NCI-H2196 (cell line): Measurements from ENCODE around the gene HSPA12A.

Experiments used
- DNase-seq: peaks from one replicate; lab custom pipeline; 2025; ENCODE audit not compliant: unreplicated experiment; lab: John Stamatoyannopoulos, UW

Gene HSPA12A

DNA sequence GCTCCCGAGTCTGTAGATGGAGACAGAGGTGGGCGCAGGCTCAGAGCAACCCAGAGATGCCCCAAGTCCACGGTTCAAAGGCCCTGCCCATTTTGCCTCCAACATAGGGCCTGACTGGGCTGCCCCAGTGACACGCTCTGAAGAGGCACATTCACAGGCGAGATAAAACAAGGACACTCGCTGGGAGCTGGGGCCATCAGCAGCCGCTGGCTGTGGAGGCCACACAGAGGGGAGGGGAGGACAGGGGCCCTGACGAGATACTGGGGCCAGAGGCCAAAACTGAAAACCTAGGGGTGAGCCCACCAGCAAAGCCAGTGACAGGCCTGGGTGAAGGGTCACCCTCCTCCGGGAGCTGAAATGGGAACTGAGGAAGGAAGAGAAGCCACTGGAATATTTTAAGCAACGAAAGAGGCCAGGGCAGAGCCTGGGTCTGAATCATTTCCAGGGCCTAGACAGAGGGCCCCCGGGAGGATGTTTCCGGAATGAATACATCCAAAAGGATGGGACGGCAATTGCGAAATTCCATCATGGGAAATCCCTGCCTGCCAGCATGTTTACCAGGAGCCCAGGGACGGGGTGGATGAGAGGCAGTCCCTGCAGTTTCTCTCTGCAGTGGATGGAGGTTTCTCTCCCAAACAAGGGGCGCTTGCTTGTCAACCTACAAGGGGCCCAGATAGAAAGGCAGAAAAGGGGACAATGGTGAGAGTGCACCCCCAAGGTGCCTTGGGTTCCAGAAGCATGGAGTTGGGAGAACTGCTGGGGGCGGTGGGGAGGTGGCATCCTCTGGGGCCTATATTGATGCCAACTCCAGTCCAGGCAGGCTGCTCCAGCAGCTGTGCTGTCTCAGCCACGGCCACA, 29.0 kb upstream of the HSPA12A start:
- no peak for DNase-seq

DNA sequence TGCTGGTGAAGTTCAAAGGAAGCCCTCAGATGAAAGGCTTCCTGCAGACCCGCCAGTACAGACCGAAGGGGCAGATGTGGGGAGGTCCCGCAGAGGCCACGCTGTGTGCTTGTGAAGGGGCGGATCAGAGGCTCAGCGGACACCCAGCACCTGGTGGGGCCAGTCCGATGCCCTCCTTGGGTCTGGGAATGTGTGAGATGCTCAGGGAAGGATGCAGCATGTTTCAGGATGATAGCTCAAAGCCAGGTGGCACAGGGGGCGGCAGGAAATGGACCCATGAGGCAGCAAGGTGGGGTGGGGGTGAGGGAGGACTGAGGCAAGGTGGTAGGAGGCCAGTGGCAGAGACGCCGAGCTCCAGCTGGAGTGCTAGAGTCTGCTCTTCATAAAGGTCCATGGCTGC, 27.9 kb upstream of the HSPA12A start:
- DNase-seq = no peak

DNA sequence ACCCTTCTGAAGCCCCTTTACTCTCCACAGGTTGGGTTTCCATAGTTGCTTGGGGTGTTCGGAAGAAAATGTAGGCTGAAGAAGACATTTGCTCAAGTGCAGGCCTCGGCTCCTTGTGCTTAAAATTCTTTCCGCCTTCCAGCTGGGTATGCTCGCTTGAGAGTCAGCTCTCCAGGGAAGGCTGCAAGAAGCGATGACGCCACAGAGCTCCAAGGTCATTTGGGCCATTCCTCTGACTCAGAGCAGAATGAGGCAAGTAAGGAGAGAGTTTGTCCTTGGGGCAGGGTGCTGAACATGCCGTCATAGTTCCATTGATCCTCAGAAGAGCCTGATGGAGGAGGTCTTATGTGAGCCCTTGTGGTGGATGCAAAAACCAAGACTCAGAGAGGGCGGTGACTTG, 27.4 kb upstream of the HSPA12A start:
- no peak for DNase-seq

DNA sequence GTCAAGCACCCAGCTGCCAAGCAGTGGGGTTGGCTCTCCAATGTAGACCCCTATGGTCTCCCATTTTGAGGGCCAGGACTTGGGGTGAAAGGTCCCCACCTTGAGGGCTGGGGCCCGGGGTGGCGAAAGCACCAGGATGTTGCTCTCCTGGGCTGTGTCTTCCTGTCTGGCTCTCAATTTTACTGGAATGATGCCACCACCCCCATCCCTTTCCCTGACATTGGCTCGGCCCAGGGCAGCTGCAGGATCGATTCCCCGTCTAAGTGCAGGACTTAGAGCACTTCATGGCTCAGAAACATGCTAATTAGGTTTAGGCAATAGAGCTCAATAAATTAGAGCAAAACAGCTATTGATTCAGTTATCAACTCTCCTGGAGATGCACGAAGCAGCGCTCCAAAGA, 27.0 kb upstream of the HSPA12A start:
- no peak for DNase-seq

DNA sequence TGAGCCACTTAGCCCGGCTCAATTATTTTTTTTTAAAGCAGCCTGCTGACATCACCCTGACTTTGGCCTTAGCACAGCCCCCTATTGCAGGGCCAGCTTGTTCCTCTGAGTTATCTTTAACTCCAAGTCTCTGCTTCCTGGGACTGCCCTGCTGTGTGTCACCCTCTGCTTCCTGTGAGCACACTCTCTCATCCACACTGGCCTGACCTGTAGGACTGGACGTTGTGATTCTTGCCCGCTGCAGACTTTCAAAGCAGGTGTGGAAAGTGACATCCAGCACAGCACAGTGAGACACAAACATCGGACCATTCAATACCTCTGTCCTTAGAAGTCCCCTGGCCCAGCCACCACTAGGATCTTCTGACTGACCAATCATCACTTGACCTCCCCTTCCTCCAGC, 26.4 kb upstream of the HSPA12A start:
- DNase-seq = no peak

DNA sequence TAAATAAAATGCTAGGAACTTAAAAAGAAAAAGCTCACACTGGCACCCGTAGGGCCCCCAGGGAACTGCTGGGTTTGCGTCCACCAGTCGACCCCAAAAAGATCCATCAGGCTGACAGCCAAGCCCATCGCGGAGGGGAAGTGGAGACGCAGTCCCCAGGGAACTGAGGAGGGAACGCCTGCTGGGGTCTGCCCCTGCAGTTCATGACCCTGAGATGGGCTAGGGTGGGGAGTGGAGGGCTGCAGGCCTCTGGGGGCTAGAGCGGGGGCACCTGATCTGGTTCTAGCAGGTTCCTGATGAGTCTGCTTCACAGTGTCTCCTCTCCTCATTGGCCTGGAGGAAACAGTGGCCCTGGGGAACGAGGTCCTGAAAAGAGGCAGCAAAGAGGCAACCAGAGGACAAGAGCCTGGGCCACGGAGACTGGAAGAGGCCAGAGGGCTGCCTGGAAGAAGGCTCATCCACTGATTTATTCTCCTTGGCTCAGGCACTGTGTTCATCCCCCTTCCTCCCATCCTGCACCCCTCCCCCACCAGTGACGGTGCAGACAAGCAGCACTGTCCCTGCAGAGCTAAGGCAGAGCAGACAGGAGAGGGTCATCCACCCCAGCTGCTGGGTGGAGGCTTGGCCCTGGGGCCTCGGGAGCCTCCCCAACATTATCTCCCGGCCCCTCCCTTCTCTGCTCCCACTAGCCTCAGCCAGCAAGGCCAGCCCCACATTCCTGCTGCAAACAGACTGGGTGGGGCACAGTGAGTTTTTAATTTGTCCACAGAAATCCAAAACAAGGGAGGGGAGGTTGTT, 24.7 kb upstream of the HSPA12A start:
- no peak for DNase-seq

DNA sequence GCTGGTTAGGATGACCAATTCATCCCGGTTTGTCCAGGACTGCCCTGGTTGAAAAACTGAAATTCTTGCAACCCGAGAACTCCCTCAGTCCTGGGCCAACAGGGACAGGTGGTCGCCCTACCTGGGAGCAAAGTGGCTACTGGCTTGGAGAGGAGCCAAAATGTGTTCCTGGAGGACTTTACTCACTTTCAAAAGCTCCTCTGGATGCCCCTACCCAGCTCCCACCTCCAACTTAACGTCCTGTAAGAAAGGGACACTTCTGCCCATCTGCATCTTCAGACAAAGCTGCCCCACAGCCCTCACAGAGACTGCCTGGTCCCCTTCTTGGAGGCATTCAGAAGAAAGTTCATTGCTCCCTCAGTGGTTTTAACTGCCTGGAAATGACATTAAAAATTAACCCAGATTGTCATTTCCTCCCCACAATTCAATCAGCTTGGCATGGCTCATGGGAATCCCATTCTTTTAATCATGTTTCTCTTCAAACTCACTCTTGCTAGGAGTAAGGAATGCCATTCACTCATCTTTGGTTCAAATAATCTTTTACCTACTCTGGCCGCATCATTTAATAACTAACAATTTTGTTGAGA, 24.0 kb upstream of the HSPA12A start:
- no peak for DNase-seq

DNA sequence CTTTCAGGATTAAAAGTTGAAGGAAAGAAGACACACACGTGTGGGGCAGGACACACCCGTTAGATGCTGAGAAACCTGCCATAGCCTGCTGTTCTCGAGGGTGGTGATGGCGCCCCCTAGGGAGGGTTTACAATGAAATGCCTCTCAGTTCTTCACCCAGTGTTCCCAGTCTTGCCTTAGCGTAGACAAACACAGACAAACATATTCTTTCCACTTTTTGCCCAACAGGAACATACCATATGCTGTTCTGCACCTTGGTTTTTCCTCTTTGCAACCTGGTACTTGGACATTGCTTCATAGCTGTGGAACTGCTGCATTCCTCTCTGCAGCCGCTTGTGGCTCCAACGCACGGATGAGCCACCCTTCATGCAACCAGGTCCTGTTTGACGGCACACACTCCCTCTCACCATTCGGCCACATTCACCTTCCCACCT, 23.3 kb upstream of the HSPA12A start:
- no peak for DNase-seq

DNA sequence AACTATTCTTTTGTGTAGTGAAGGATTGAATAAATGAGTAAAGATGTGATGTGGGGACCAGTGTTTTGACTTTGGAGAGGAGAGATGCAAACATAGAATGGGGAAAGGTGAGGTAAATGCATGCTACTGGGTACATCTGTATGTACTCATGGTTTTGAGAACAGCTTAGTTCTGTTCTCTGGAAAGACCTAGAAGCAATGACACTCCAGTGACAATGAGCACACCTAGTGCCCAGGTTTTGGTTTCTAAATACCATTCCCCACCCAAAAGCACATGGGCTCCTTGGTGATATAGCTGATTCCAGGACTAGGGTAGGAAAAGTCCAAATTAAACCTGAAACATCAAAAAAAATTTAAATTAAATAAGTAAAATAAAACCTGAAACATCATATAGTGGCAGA, 22.6 kb upstream of the HSPA12A start:
- no peak for DNase-seq

DNA sequence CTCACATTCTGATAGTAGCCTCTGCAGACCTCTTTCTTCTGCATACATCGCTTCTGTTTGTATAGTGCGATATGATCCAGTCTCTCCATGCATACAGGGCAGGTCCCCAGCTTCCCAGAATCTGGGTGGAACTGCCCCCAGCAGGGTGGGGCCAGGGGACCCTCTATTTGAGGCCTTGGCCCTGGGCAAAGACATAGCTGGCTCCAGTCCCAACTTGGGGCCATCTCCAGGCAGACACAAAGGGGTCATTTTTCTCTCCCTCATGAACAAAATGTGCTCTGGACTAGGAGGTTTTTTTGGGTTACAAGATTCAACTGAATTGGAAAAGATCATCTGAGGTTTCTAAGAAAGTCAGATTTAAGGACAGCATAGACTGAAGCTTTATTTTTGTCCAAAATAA, 21.1 kb upstream of the HSPA12A start:
- DNase-seq = no peak

DNA sequence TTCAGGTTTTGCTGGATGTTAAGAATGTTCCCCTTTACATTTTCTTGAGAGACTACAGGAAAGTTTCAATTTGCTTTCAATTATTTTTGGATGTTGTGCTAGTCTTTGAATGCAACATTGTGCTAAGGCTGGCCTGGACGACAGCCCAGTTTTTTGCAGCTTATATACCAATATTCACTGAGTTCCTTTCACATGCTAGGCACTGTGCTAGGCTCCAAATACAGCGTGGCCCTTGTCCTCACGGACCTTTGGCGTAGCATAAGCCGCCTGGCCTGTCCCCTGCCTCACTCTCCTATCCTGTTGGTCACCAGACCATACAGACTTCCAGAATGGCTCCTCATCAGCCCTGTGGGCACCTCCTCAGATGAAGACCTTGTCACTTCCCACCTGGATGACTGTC, 19.5 kb upstream of the HSPA12A start:
- no peak for DNase-seq

DNA sequence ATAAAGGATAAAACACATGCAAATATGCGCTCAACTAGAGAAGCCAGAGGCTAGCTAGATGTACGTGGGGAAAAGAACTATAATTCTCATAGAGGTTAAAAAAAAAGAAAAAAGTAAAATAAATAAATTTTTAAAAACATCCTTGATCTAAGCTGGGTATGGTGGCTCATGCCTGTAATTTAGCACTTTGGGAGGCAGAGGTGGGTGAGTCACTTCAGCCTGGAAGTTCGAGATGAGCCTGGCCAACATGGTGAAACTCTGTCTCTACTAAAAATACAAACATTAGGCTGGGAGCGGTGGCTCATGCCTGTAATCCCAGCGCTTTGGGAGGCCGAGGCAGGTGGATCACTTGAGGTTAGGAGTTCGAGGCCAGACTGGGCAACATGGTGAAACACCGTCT, 18.6 kb upstream of the HSPA12A start:
- DNase-seq = no peak

DNA sequence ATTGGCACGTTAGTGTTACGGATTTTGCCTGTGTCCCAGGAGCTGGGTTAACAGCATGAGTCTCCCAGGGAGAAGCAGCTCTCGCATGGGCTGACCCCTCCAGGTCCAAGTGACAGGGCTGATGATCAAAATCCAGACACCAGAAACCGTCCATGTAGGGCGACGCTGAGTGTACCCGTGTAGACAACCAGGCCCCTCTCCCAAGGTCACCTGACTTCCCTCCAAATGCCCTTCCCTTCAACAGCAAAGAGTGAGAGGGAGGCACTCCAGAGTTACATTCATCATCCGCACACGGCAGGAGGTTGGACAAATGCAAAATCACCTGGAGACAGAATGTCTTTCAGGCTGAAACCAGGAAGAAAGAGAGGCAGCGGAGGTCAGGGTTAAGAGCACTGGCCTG, 14.9 kb upstream of the HSPA12A start:
- DNase-seq = no peak

DNA sequence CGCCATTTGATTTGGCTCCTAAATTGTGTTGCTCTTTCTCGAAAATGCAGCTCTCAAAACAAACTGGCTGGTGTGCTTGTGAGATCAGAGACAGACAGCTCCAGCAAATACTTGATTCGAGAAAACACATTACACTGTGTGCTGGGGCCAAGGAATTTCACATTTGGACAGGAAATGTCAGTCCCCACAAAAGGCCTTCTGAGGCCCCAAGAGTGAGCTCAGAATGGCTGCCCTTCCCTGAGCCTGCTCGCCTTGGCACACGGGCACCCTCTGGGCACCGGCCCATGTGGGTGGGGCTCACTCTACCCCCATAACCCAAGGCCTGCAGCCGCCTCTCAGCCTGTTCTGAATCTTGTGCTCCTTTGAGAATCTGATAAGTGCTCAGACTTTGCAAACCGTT, 13.9 kb upstream of the HSPA12A start:
- DNase-seq = no peak

DNA sequence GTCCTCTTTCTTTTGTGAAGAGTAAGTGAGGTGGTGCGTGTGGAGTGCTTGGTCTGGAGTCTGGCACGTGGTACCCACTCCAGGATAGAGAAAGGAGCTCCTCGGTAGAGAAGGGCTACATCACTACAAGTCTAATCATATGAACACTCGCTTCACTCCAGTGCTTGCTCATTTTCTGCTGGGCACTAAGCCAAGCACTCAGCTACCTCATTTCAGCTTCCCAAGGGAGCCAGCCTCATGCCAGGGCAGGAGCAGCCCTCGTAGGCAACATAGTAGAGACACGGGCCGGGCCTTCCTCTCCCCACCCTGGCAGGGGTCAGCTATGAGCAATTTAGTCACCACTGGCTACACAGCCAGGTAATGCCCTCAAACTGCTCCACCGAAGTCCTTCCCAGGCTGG, 11.4 kb upstream of the HSPA12A start:
- DNase-seq = no peak

DNA sequence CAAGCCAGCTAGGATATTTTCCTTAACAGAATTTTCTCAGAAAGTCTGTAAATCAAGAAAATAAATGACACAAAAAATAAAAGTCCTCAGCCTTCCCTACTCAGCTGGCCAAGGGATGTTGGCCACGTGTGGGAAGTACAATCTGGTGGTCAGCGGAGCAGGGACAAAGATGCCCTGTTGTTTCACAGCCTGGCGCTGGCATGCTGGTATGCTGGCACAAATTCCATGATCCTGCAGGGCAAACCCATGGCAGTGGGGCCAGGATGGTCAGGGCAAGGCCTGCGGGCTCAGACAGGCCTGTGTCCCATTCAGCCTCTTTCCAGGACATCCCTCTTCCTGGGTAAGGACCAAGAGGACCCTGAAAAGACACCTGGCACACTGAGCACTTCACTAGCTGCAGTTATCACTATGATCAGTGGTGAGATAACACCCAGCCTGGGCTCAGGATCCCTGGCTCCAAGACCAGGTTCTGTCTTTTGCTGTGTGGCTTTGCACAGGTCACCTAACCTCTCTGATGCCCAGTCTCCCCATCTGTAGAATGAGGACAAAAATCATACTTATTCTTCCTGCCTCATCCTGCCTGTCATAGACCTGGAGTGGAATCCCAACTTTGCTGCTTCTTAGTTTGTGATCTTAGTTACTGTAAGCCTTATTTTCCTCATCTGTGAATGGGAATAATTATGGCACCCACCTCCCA, 10.8 kb upstream of the HSPA12A start:
- DNase-seq = no peak

DNA sequence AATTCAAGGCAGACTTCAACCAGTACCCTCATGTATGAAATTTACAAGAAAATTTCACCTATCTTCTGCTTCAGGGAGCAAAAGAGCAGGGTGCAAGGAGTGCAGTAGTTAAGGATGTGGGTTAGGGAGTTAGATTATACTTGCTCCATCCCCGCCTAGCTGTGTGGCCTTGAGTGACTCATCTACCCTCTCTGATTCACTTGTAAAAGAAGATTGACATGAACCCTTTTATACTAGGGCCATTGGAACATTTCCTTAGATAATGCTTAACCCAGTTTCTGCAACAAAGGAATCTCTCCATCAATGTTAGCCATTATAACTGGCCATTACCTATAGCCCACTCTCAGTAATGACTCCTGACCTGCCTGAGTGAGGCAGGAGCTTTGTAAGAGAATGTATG, 10.2 kb upstream of the HSPA12A start:
- DNase-seq = no peak

DNA sequence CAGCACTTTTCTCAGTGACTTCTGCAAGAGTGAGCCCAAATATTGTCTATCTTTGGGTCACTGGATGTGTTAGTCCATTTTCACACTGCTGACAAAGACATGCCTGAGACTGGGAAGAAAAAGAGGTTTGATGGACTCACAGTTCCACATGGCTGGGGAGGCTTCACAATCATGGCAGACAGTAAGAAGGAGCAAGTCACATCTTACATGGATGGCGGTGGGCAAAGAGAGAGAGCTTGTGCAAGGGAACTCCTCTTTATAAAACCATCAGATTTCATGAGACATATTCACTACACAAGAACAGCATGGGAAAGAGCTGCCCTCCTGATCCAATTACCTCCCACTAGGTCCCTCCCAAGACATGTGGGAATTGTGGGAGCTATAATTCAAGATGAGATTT, 6.1 kb upstream of the HSPA12A start:
- no peak for DNase-seq

DNA sequence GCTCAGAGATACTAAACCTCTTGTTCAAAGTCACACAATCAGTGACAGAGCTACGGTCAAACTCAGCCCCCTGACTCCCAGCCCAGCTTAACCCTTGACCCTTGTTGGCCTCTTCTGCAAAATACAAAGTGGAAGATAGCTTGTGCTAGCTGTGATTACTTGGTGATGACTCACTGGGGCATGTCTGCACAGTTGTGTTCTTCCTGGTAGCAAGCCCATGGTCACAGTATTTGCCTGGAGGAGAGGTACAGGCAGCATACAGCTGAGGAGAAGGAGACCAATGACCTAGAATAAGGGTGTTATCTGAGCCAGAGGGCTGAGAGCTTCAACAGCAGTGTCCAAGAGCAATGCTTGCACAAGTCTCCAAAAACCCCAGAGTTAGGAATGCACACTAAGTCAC, 5.7 kb upstream of the HSPA12A start:
- no peak for DNase-seq

DNA sequence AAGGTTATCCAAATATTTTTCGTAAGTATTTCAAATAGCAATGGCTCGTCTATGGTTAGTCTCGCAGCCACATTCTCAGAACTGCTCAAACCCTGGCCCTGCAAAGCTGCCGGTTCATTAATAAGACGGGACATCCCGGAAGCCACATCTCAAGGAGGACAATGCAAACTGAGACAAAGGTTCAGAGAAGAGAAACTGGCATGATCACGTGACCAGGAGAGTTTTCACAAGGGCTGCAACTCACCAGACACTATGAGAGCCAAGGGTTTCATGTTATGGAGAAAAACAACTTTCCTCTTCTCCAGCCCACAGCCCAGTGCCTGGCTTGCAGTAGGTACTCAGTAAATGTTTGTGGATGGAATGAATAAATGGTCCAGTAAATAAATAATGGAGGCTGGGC, 5.0 kb upstream of the HSPA12A start:
- DNase-seq = no peak

DNA sequence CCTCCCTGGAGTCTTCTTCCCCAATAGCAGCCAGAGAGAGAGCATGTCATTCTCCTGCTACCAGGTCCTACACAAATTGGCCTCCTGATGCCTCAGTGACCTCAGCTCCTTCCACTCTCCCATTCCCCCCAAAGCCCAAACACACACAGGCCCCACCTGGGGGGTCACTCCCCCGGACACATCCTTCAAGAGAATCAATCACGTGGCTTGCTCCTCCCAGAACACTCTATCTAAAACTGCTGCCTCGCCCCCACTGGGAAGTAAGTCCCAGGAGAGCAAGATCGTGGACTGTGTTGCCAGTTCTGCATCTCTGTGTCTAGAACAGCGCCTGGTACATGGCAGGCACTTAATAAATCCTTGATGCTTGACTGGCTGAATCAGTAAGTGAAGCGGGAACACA, 2.5 kb upstream of the HSPA12A start:
- no peak for DNase-seq
